Epithelial cell of esophagus (primary cell): Measurements from ENCODE around the gene AOPEP.

Experiments used
- DNase-seq: peaks from one replicate; pipeline ENCODE4 v3.0.0; 2010; ENCODE audit warnings: low read depth
- H3K4me3 ChIP-seq: 2 replicates; pipeline ENCODE4 v1.5.1; 2011; ENCODE audit warnings: mild to moderate bottlenecking, low read length, control low read depth
- CTCF ChIP-seq: IDR thresholded peaks from 2 replicates; pipeline ENCODE4 v1.5.1; 2011; ENCODE audit warnings: low read depth, mild to moderate bottlenecking, low read length, control low read depth, inconsistent platforms; ENCODE audit not compliant: insufficient read depth; ENCODE audit errors: missing control alignments

Gene AOPEP

GRCh38 chr9:95130484-95130883 is 404.0 kb downstream of the AOPEP start:
- no peak for DNase-seq
- no peak for TF ChIP-seq CTCF
- H3K4me3 ChIP-seq: no peak overlapping the region

GRCh38 chr9:95131023-95131943 is 404.8 kb downstream of the AOPEP start:
- H3K4me3 ChIP-seq: no peak overlapping the region
- DNase-seq: peak; percentile 71
- TF ChIP-seq CTCF: peak; percentile 95

- DNase-seq: no peak
- TF ChIP-seq CTCF: no peak
- no peak overlapping the region for H3K4me3 ChIP-seq
Measured at GRCh38 chr9:95132366-95133324, 406.1 kb downstream of the AOPEP start.

GRCh38 chr9:95133325-95133705 is 406.8 kb downstream of the AOPEP start:
- H3K4me3 ChIP-seq: no peak overlapping the region
- TF ChIP-seq CTCF: no peak
- no peak for DNase-seq

- DNase-seq: no peak
- H3K4me3 ChIP-seq: no peak overlapping the region
- no peak for TF ChIP-seq CTCF
Measured at GRCh38 chr9:95134457-95134881, 408.0 kb downstream of the AOPEP start.

- DNase-seq: no peak
Measured at GRCh38 chr9:95135756-95136155, 409.3 kb downstream of the AOPEP start.

More at GRCh38 chr9:95135756-95136155, 409.3 kb downstream of the AOPEP start:
- TF ChIP-seq CTCF: no peak
- no peak overlapping the region for H3K4me3 ChIP-seq
